ACHN (cell line): ENCODE data around the gene SPC24.

ENCODE experiments used
- DNase-seq: peaks from one replicate; pipeline ENCODE4 v3.0.0-alpha.2; 2015
- in situ Hi-C: cut with HindIII; loops from 2 replicates; pipeline ENCODE4 v1.10.0; 2017; ENCODE audit warnings: low sequenced_read_pairs, low pct_ligation_motif_present, low pct_unique_long_range_greater_than_20kb

Gene SPC24

GRCh38 chr19:11155373-11156120 is at the start of gene SPC24:
SPC24 (minus strand) TSS chr19:11155782; CDS start chr19:11155776, 6 bp downstream.
- in situ Hi-C loops: no loop called here

GRCh38 chr19:11204943-11205349 is 49.4 kb upstream of the SPC24 start:
- DNase-seq: peak; percentile 86
- in situ Hi-C loops: no loop called here

More at GRCh38 chr19:11155373-11156120, at the start of gene SPC24:
- peak; percentile 96 for DNase-seq

DNA sequence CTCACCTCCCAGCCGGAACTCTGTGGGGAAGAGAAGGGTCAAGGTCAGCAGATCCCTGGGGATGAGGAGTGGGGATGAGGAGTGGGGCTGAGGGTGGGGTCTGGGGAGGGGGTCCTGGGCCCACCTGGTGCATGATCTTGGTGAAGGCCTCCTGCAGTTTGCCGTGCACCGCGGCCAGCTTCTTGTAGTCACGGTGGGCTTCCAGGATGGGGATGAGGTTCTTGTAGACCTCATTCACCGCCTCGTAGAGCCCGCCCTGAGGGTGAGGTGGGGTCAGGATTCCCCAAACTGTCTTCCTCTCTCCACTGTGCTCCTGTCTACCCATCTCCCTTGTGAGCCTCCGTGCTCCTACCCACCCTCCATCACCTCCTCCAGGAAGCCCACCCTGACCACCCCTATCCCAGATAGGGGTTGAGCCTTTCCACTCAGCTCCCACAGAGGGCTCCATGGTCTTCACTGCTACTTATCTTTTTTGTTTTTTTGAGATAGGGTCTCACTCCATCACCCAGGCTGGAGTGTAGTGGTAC is 48.6 kb upstream of the SPC24 start:
- no peak for DNase-seq
- in situ Hi-C loops: no loop called here

- peak; percentile 59 for DNase-seq
- in situ Hi-C loops: no loop called here
Measured at GRCh38 chr19:11203194-11204075, 47.9 kb upstream of the SPC24 start.

DNA sequence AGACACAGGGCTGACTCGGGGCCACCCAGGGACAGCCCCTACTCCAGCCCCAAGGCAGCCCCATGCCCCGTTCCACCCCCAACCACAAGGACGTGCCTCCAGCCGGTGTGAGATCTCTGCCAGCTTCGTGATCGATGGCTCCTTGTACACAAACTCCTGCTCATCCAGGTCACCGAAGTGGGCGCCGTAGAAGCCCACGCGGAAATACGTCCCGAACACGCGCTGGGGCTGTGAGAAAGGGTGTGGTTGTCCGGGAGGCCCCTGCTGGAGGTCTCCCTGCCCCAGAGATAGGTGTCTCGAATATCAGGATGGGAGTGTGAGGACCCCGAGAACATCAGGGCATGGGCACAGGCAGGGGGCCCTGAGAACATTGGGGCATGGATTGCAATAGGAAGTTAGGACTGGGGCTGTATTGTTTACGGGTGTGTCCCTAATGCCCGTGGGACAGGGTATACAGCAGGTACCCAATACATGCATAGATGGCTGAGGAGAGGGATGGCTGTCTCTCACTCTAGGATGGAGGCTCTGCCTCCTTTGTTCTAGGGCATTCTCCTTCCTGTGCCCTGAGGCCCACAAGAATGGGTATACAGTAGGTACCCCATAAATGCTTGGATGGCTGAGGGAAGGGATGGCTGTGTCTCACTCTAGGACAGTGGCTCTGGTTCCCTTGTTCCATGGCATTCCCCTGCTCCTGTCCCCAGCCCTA is 47.1 kb upstream of the SPC24 start:
- in situ Hi-C loops: no loop called here
- DNase-seq: no peak

DNA sequence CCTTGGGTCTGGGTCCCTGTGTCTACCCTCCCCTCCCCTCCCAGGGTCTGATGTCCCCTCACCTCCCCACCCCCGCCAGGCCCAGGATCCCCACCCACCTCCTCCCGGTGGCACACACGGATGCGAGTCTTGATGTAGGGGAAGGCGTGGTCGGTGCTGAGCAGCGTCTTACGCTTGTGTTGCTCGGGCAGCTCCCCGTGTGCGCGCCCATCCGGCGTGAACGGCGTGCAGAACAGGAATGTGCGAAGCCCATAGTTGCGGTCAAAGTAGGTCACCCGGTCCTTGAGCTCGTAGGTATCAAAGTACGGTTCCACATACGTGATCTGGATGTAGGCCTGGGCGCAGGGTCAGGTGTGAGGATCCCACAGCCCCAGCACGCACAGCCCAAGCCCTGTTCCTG is 46.2 kb upstream of the SPC24 start:
- in situ Hi-C loops: no loop called here
- DNase-seq: no peak

- in situ Hi-C loops: no loop called here
- no peak for DNase-seq
Measured at GRCh38 chr19:11200931-11201330, 45.3 kb upstream of the SPC24 start.

GRCh38 chr19:11200015-11200574 is 44.5 kb upstream of the SPC24 start:
- in situ Hi-C loops: no loop called here
- no peak for DNase-seq

DNA sequence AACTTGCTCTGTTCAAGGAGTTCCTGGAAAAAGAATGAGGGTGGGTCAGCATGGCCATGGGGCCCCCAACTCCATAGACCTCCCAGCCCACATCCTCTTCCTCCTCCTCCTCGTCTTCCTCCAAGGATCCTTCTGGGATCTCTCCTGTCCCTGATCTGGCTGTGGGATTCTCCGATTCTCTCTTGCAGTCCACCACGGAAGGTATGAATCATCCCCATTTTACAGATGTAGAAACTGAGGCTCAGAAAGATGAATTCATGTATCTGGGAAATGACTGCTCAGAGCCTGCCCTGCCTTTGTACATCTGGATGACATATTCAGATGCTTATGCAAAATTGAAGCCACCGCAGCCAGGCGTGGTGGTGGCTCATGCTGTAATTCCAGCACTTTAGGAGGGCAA is 43.9 kb upstream of the SPC24 start:
- in situ Hi-C loops: no loop called here
- no peak for DNase-seq

- in situ Hi-C loops: no loop called here
- no peak for DNase-seq
Measured at GRCh38 chr19:11198769-11199424, 43.3 kb upstream of the SPC24 start.

GRCh38 chr19:11198175-11198534 is 42.6 kb upstream of the SPC24 start:
- DNase-seq: no peak
- in situ Hi-C loops: no loop called here

DNA sequence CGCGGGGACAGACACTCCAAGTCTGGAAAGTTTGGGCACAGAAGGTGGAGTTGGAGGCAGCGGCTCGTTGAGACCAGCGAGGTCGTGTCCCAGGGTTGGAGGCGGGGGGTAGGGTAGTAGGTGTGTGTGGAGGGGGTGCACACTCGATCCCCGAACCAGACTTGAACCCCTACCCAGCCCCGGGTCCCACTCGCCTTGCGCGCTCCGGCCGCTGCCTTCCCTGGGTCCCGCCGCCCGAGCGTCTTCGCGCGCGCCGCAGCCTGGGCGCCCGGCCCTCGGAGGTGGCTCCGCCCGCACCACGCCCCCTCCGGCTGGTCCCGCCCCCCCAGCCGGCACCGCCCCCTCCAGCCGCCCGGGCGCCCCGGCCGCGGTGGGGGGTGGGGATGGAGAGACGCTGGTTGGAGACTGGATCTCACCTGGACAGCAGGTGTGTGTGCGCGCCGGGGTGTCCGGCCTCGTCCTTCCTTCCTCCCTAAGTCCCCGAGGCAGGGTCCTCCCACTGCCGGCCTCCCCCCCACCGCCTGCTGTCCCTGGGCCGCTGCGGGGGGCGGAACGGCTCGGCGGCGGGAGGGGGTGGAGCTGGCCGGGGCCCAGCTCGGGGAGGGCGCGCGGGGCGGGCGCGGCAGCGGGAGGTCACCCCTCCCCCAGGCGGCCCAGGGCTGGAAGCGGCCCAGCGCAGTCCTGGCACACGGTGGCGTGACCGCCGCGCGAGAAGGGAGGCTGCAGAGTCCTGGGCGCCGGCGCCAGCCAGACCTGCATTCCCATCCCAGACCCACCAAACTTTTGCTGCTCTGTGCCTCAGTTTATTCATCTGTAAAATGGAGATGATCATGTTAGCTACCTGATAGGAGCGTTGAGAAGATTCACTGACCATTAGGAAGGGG is 42.0 kb upstream of the SPC24 start, which contains the start of gene KANK2:
Gene KANK2 (minus strand): TSS at position 255 of the 884 bp plus-strand sequence. CDS start 3,034 bp downstream, outside the sequence.
- in situ Hi-C loops: no loop called here
- peak; percentile 76 for DNase-seq

GRCh38 chr19:11196406-11197287 is 41.1 kb upstream of the SPC24 start:
- in situ Hi-C loops: no loop called here
- DNase-seq: peak; percentile 25

DNA sequence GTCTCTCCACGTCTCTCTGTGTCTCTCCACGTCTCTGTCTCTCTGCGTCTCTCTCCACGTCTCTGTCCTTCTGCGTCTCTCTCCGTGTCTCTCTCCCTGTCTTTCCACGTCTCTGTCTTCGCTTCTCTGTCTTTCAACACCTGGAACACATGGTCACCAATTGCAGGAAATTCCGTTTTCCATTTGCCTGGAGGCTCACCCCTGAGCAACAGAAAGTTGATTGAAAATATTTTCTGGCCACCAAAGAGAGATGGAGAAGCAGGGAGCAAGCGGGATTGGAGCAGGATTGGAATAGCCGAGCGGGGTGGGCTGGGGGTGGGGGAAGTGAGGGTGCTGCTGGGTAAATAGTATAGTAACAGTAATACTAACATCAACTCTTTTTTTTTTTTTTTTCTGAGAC is 40.1 kb upstream of the SPC24 start:
- in situ Hi-C loops: no loop called here
- DNase-seq: no peak

GRCh38 chr19:11194656-11195558 is 39.3 kb upstream of the SPC24 start:
- no peak for DNase-seq
- in situ Hi-C loops: no loop called here
